Measurements from ENCODE around the gene CHRM2.
"Not testable (repeated sequence)": the region's sequence is repeated elsewhere in the genome, so short reads cannot be mapped to it uniquely, and the experiment has no call there.

CHRM2 gene

DNA sequence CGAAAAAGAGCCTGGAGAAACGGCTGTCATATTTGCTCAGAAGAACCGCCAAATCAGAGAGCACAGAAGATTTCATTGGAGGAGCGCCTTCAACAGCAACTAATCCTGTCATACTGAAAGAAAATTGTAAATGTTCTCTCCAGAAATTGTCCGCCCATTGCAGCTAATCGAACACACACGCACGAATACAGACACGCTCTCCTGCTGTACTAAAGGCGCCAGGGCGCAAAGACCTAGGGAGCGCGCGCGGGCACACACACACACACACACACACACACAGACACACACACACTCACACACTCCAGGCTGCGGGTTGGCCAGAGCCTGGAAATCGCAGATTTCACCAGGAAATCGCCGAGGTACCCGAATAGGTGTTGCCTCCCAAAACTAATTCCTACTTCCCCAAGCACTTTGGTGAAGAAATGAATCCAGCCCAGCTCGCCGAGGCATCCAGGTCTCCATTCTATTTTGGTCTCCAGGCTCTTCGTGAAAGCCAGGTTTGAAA, at the start of gene CHRM2:
Gene CHRM2 (plus strand): TSS at position 157 of the 505 bp plus-strand sequence. CDS start 146,214 bp downstream, outside the sequence.
- DNase-seq: no peak

DNA sequence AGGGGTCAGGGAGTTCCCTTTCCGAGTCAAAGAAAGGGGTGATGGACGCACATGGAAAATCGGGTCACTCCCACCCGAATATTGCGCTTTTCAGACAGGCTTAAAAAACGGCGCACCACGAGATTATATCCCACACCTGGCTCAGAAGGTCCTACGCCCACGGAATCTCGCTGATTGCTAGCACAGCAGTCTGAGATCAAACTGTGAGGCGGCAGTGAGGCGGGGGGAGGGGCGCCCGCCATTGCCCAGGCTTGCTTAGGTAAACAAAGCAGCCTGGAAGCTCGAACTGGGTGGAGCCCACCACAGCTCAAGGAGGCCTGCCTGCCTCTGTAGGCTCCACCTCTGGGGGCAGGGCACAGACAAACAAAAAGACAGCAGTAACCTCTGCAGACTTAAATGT, 37.1 kb upstream of the CHRM2 start:
- not testable (repeated sequence) for DNase-seq

DNA sequence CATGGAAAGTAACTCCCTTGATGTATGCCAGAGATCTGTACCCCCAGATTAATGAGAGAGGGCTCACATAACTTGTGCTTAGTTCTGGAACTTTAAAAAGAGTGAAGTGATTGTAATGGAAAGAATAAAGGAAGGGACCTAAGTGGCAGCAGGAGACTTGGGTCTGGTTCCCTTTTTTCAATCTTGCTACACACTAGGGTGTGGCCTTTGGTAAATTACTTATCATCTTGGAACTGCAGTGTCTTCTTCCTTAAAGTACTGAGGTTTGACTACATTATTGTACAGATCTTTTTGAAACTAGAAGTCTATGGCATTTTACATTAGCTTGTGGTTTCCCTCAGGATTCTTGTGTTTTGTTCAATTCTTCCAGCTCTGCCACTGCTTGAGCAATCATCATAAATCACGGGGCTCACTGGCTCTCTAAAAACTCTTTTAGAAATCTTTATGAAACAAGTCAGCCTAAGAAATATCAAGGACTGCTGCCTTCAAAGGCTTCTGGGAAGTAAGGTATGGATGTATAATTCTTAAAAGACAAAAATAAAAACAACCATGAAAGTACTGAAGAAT, 22.5 kb upstream of the CHRM2 start:
- no peak for DNase-seq

DNA sequence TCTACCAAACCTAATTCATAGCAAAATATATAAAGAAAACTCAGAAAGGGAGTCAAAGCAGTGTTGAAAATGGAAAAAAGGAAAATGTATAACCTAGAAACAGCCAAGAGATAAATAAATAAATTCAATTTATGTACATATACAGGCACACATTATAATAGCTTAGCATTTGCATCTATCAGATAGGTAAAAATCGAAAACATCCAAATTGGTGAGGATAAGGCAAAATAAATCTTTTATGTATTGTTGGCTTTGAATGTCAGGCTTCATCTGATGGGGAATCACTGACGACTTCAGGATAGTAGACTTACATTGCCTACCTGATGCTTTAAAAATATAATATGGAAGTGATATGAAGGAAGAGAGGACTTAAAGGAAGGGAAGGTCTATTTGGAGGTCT, 20.6 kb upstream of the CHRM2 start:
- DNase-seq: no peak

- DNase-seq: no peak
Measured at GRCh38 chr7:136853654-136854053, 14.8 kb upstream of the CHRM2 start.

DNA sequence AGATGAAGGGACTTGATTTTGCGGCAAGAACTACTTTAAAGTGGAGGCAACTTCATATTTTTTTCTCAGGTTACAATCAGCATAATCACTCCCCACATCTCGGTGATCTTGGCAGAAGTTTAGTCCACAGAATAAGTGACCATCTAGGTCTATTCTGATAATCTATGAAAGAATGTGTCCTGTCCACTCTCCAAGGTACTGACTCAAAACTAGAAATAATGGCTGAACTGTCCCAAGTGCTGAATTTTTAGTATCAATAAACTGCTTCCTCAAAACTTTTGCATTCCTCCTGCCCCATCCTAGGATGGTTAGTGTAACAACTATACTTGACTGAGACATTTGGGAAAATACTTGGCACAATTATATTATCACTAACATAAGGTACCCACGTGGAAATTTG, 10.9 kb upstream of the CHRM2 start:
- DNase-seq: no peak

DNA sequence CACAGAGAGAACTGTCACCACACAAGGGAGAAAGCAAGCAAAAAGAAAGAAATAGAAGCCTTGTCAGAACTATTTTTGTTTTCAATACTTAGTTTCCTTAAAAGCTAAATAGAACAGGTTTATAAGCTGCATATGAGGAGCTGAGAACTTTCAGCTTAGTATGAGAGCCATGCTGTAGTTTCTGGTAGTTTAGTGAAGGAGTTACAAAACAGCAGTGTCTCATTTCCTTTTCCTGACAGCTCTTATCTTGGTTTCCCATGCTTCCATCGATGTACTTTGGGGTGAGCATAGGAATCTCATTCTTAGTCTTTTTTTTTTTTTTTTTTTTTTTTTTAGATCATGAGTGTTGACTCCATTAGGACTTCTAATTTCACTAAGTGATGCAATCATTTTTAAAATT, 8.6 kb upstream of the CHRM2 start:
- DNase-seq: no peak

DNA sequence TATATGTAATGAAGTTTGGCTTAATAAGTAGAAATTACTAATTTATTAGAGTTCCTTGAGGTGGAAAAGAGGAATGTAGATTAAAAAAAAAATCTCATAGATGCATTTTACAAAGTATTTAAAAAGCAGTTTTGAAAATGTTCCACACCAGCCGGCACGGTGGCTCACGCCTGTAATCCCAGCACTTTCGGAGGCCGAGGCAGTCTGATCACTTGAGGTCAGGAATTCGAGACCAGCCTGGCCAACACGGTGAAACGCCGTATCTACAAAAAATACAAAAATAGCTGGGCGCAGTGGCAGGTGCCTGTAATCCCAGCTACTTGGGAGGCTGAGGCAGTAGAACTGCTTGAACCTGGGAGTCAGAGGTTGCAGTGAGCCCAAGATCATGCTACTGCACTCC, 3.2 kb upstream of the CHRM2 start:
- DNase-seq: no peak

DNA sequence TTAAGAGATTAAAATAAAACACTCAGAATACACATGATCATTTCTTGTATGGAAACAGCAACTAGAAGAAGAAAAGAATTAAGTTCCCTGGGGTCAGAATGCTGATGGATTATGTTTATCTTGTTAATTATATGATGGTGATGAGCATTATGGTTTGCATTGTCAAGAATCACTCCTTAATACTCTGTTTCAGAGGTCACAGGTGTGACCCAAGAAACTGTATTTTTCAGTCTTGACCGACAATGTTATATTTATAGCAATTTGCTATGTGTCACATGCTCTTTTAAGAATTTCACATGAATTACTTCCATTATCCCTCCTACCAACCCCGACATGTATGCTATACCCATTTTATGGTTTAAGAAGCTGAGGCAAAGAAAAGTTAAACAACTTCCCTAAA, 2.7 kb upstream of the CHRM2 start:
- DNase-seq: no peak

- DNase-seq: no peak
Measured at GRCh38 chr7:136869001-136869961, 829 bp downstream of the CHRM2 start.

- DNase-seq: no peak
Measured at GRCh38 chr7:136869991-136870865, 1.8 kb downstream of the CHRM2 start.

DNA sequence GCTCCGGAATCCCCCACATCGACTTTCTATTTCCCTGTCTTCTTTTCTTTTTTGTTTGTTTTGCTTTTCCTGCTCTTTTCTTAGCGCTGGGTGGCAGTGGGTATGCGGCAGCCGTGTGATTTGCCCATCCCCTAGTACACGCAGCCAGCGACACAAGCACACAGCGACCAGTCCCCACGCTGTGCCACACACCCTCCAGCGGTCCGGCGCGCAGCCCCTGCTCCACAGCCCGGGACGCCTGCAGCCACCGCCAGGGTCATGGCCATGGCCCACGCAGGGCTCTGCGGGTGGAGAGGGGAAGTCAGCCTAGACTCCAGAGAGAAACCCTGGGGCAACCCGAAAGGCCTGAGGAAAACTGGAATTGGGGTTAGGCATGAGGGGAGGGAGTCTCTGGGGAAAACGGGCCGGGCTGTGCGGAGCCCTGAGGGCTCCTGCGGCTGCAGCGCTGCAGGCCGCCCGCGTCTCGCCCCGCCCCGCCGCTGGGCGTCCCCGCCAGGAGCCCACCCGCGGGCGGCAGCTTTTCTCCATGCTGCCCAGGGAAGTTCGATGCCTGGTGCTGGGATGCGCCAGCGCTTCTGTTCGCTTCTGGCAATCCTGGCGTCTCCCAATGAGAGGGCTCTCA, 2.5 kb downstream of the CHRM2 start:
- DNase-seq: no peak

GRCh38 chr7:136874393-136875032, 6.1 kb downstream of the CHRM2 start:
- no peak for DNase-seq

DNA sequence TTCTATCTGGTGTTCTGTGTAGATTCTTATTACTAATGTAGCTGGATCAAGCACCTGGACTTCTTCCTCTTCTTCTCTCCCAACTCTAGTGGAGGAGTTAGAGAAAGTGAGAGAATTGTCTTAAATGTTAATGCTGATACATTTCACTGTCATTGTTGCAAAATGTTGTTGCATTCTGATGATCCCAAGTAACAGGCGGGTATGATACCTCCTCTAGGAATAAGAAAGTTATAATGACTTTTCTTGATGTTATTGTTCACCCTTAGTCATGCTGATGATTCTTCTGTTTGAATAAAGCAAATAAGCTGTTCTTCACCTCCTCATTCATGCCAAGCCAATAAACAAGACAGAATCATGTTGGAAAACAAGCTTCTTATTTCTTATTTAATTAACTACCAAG, 9.1 kb downstream of the CHRM2 start:
- DNase-seq: no peak

DNA sequence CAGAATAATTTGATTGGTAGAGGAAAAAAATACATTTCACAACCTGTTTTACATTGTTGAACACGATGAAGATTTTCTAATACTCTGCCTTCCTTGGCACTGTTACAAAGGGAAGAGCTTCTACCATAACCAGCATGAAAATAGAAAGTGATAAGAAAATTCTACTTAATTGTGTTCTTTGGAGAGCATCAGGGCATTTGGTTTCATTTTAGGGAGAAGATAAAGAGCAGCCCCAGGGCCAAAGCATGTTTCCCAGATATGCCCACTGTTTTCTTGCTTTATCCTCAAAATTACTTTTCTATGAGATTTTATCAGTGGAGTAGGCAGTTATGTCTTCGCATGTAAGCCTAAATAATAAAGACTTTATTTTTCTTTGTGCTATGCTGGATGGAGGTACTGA, 9.5 kb downstream of the CHRM2 start:
- DNase-seq: no peak

DNA sequence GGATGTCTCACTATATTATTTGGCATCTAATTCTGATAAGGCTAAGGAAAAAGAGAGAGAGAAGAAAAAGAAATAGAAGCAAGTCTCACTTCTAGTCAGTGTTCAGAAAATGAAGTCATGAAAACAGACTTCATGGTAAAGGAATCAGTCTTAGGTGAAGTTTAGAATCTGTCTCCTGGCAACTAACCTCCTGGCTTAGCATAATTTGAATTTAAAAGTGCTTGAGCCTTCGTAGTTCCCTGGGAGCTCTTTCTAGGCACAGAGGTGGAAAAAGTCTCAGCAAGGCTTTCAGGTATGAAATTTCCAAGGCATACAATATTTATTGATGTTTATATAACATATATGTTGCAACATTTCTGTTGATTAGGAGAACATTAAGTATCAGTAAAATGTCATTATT, 10.4 kb downstream of the CHRM2 start:
- no peak for DNase-seq

- DNase-seq: no peak
Measured at GRCh38 chr7:136883046-136883445, 14.6 kb downstream of the CHRM2 start.

DNA sequence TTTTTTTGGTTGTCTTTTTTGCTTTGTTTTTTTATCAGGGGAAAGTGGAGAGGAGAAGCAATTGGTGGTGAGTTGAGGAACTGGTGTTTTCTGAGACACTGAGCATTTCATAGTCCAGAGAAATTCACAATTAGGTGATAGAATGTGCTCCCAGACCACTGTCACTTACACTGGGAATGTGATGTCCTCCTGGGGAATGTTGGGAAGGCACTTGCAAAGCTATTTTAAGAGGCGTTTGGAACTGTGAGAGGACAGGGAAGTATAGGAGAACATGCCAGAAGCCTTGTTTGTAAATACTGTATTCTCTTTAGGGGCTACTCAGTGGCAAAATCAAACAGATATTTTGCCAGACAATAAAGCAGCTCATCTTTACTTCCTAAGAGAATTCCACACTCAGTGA, 16.0 kb downstream of the CHRM2 start:
- no peak for DNase-seq

GRCh38 chr7:136887317-136887716, 18.9 kb downstream of the CHRM2 start:
- no peak for DNase-seq

DNA sequence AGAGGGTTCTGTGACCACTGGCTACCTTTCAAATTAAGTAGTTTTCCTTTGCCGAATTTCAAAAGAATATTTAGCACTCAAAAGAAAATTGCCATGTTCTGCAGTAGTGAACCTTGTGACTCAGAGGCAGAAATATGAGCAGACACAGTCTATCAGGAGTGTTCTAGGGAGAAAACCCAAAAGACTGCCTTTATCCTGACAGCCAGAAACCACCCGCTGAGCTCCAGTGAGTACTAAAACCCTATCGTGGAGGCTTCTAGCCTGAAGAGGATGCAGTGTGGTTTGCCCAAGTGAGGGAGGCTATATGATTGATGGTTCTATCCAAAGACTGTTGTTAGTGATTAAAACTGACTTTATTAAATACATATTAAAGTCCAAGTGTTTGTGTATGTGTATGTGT, 21.9 kb downstream of the CHRM2 start:
- no peak for DNase-seq

- DNase-seq: no peak
Measured at GRCh38 chr7:136891850-136892249, 23.4 kb downstream of the CHRM2 start.

GRCh38 chr7:136894789-136895188, 26.3 kb downstream of the CHRM2 start:
- no peak for DNase-seq

Data from NCI-H446 treated with DMSO at 0.1 percent for 48 hours (cell line).